GM15510 (cell line): ENCODE results near the gene SOX13.

Source experiments
- POLR2A ChIP-seq: IDR thresholded peaks from 3 replicates; pipeline ENCODE4 v1.6.1; 2011; ENCODE audit warnings: borderline replicate concordance; ENCODE audit not compliant: insufficient read length; ENCODE audit errors: extremely low read depth

The SOX13 gene

DNA sequence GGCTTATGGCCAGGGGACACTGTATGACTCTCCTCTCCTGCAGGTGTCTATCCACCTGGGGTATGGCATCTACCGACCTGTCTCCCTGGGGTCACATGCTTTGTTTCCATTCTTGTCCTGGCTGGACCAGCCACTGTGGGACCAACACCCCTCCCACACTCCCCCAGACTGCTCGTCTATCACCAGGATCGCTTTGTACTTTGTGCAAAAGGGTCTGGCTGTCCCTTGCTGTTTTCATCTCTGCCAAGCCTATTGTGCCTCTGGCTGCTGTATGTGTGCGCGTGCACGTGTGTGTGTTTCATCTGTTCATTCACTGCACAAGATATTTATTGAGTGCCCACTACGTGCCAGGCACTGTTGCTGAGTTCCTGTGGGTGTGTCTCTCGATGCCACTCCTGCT lies 53.5 kb downstream of the SOX13 start:
- TF ChIP-seq POLR2A, result no peak

DNA sequence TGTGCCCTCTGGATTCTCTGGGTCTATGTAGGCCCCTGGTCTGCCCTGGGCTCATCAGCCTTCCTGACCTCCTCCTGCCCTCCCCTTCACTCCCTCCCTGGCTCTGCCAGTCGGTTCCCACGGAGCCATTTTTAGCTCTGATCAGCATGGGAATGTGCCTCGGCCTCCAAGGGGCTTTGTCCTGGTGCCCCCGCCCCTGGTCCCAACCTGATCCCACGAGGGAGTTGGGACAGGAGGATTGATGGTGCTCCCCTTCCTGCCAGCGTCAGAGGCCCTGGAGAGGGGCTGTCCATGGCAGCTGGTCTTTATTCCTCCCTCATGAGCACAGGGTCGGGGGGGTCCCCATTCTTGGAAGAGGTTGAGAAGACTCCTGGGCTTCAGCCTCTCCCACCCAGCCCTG lies 54.0 kb downstream of the SOX13 start:
- TF ChIP-seq POLR2A, result no peak

DNA sequence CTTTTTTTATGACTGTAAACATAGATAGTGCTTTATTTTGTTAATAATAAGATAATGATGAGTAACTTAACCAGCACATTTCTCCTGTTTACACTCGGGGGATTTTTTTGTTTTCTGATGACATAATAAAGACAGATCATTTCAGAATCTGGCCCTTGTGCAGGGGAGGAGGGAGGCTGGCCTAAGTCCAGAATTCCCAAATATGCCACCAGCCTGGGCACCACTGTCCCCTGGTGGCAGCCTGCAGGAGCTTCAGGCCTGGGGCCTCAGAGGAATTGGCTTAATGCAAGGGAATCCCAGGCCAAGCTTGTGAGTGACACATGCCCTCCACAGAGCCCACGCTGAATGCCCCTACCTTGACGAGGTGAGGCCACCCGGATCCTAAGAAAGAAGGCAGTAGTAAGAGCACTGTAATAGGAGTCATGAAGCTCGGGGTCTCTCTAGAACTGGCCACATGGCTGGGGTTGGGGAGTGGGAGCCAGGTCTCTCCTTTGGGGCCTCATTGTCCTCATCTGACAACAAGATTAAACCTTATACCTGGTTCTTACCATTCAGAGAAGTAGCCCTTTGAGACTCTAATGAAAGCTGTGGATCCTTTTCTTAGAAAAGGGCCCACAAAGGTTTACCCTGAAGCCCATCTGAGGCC lies 54.8 kb downstream of the SOX13 start:
- TF ChIP-seq POLR2A, result no peak

DNA sequence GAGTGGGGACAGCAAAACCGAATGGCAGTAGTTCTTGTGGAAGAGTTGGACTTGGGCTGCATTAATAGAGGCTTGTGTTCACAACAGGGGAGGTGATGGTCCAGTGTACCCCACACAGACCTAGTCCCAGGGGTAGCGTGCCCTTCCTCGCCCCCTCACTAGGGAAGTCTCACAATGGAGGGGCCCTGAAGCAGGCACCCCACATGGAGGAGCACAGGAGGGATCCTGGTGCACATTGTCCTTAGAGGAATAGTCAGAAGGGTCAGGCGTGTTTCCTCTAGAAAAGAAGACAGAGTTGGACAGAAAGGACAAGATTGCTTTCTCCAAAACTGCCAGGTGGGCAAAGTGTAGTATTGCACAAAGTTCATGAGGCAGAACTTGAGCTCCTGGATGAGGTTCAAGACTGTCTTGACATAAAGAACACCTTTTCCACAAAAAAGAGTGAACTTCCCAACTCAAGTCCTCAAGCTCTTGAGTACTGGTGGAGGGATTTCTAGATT lies 55.6 kb downstream of the SOX13 start:
- no peak for TF ChIP-seq POLR2A

DNA sequence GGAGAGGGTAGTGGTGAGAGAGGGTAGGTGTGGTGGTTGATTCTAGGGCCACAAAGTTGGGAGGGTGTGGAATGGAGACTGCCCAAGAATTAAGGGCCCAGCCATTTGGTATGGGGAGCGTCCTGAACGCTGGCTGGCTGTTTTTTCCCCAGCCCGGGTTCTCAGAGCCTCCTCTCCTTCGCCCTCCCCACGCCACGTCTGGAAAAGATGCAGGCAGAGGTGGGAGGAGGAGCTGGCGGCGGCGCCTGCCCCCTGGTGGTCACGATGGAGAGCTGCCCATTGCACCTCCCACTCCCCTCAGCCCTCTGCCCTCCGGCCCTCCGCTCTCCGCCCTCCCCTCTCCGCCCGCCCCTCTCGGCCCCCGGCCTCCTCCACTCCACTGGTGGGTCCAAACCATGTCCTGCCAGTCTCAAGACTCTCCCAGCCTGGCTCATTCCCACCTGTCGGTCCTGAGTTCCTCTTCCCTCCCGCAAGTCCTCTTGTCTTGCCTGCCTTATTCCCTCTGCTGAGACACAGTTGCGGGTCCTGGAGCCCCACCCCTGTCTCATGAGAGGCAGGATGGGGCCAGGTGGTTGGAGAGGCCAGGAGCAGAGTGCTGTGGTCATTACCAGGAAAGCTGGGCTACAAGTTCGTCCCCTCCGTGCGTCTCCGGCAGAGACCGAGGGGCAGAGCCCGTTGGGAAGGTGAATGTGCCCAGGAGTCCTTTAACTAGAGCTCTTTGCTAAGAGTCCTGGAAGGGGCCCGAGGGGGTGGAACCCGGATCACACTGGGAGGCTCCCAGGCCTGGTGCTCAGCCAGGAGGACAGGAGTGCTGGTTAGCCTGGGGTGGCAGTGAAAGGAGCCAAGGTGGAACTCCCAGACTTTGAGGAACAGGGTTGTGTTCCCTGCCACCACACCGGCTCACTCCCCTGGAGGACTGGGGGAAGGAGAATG lies 56.3 kb downstream of the SOX13 start:
- TF ChIP-seq POLR2A, result no peak

DNA sequence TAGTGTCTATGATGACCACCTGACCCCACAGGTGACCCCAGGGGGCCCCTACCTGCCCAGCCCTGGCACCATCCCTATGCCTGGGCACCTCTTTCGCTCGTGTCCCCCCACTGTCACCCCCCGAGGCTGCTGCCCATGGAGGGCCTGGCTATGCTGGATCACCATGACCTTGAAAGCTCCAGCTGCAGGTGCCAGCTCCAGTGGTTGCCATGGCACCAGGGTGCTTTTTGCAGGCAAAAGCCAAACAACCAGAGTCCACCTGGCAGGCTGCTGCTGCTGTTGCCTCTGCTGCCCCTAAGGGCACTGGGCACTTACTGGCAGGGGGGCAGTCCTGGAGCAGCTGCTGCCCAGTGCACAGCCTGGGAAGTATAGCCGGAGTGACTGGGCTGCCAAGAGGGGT lies 57.3 kb downstream of the SOX13 start:
- no peak for TF ChIP-seq POLR2A

DNA sequence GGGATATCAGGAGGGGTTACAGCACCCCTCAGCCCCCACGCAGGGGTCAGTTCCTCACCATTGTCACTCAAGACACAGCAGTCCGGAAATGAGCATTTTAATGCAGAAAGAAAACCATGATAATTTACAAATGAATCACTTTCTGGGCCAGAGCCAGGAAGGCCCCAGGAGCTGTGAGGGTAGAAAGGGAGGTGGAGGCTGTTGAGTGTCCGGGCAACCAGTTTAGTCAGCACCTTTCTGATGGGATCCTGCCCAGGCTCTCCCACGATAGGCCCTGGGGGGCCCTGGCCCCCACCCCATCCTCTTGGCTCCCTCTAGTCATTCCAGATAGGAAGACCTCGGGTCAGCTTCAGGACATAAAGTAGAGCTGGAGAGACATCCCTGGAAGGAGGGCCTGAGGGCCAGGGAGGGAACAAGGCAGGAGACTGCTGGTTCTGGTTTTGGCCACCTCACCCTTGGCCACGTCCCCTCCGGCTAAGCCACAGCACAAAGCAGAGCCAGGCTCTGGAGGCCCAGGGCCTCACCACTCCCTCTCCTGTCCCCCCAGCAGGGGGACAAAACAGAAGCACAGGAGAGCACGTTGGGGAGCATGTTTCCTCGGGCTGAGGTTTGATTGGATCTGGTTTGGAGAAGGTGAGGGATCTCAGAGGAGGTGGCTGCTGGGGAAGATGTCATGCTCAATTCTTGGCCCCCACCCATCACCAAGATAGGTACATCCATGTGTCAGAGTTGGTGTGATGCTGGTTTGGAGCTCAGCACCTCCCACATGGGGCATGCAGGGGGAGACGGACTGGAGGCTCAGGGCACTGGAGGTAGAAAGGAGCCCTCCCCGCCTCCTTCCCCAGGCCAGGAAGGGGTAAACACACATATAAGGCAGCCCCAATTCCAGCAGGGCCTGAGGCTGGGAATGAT lies 58.3 kb downstream of the SOX13 start:
- no peak for TF ChIP-seq POLR2A

DNA sequence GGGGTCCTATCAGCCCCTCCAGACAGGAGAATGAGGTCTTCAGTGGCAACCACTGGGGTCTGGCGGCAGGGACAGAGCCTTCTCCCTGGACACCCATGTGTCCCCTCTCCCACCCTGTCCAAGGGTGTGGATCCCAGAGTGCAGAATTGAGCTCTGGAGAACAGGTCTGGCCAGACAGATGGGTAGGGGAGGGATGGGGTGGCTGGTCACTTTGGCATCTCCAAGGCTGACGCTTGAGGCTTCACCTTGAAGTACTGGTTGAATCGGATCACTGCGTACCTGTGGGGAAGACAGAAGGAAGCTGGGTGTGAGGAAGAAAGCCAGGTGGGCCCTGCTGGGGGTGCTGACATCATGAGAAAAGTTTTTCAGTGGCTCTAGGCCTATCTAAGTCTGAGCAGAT lies 59.1 kb downstream of the SOX13 start:
- TF ChIP-seq POLR2A, result no peak

DNA sequence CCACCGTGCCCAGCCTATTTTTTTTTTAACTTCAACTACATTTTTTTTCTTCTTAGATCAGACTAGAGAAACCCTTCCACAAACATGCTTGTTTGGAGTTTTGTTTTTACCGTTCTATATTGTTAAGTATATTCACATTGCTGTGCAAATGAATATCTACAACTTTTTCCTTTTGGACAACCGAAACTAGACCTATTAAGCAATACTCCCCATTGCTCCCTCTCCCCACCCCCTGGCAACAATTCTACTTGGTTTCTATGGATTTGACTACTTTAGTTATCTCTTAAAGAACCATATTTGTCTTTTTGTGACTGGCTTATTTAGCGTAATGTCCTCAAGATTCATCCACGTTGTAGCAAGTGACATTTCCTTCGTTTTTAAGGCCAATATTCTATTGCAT lies 59.8 kb downstream of the SOX13 start:
- no peak for TF ChIP-seq POLR2A

DNA sequence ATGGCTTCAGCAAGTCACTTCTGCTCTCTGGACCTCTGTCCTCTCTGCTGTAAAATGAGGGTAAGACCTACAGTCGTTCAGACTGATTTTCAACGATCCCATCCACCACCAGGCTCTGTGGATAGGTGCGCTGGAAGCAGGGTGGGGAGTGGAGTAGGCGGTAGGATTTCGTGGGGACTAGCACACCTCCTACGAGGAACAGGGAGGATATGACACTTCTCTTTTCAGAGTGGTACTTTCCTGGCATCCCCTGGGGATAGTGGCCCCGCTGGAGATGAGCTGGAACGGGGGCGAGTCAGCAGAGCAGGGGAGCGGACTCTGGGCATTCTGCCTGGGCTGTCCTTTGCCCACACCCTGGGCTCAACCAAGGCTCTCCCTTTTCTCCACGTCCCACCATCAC lies 61.2 kb downstream of the SOX13 start:
- no peak for TF ChIP-seq POLR2A

DNA sequence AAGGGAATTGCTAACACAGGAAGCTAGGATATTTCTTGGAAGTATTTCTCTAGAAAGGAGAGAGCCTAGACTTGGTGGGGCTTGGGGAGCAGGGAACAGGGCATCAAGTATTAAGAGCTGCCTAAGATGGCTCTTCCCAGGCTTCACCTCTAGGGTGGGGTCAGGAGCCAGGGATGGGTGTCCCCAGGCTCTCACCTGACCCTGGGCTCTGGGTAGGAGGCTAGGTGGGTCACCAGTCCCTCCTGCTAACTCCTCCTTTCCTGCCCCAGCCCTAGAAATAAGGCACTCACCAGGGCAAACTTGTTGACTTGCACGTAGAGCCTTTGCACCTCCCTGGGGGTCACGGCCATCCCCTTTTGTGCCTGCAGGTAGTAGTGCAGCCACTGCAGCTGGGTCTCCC lies 63.9 kb downstream of the SOX13 start:
- no peak for TF ChIP-seq POLR2A

DNA sequence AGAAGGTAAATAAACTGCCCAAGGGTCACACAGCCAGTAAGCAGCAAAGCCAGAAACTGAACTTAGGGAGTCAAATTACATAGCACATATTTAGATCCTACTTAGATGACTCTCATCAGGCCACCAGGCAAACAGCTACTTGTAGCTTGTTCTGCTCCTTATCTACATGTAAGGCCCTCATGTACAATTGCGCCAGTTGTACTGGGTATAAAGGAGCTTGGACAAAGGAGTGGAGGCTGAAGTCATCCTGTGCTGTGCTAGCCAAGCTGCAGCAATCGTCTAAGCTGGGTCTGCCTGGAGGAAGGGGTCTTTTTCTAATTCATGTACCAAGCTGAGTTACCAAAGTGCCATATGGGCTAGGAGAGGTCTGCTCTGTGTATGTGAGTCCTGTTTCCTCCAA lies 66.2 kb downstream of the SOX13 start:
- no peak for TF ChIP-seq POLR2A

DNA sequence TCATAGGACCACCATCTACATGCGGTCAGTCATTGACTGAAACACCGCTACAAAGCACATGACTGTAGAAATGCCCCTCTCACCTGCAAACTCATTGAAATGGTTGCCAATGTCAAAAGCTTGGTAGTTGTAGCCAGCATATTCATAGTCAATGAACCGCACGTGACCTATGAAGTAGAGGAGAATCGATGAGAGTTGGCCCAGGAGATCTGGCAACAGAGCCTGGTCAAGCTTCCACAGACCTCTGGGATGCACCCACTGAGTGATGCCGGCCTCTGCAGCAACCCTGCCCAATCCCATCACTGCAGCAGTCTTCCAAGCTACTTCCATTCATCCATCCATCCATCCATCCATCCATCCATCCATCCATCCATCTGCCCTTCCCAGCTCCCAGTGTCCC lies 67.0 kb downstream of the SOX13 start:
- TF ChIP-seq POLR2A, result no peak

DNA sequence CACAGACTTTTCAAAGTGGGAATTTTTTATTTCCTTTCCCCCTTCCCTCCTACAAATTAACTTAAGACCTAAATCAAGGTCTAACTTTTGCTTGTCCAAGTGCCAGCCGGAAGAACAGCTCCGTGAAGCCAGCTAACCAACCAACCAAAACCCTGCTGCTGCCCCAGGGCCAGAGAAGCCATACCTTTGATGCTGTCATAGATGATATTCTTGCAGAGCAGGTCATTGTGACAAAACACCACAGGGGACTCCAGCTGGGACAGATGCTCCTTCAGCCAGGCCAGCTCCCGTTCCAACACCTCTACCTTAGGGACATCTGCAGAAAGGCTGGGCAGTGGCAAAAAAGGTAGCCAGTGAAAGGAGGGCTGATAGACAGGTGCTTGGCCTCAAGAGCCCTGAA lies 68.2 kb downstream of the SOX13 start:
- TF ChIP-seq POLR2A, result no peak
